K562 treated with DMSO at 1 percent for 4 hours (cell line): ENCODE data around the gene KLHL13. TPM values are rescaled to one million over a fixed set of nuclear protein-coding genes. Genes with fewer than 3 reads are reported as not detected.

Experiments
- total RNA-seq: library from RNA; unstranded; fragments of 300-600 nt; gene quantifications from 2 replicates; pipeline ENCODE4 v1.2.3, GENCODE V29; 2022; ENCODE audit not compliant: insufficient read depth

KLHL13 gene, protein sequence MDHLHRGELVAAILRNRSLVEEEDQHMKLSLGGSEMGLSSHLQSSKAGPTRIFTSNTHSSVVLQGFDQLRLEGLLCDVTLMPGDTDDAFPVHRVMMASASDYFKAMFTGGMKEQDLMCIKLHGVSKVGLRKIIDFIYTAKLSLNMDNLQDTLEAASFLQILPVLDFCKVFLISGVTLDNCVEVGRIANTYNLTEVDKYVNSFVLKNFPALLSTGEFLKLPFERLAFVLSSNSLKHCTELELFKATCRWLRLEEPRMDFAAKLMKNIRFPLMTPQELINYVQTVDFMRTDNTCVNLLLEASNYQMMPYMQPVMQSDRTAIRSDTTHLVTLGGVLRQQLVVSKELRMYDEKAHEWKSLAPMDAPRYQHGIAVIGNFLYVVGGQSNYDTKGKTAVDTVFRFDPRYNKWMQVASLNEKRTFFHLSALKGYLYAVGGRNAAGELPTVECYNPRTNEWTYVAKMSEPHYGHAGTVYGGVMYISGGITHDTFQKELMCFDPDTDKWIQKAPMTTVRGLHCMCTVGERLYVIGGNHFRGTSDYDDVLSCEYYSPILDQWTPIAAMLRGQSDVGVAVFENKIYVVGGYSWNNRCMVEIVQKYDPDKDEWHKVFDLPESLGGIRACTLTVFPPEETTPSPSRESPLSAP
- 2.0 and 10.2 TPM in 2 replicates for total RNA-seq

DNA sequence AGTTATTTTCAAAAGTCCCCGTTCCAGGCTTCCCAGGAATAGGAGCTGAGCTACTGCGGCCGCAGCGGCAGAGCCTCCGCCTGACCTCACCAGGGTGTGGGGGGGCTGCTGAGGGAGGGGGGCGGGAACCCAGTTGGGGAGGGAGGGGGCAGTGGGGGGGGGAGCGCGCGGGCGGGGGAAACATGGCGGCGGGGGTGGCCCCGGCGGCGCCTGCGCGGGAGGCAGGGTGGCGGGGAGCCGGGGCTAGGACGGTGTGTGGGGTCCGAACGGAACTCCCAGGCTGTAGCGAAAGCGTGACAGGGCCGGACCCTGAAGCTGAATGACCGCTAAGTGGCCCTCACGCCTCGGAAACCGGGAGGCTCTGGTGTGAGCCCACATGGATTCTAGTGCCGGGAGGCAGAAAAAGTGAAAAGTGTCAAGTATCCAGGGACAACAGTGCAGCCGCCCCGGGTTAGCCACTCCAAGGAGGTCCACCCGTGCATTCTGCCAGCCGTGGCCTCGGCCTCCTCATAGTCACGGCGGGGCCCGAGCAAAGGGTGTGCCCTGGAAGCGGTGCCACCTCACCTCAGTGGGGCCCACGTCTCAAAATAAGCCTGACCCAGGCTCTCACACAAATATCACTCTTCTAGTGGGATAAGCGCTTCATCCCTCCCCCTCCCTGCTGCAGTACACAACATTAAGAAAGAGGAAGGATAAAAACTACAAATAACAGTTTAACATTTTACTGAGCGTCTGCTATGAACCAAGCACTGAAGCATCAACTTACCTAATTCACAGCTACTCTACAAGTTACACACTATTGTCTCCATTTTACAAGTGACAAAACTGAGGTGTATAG is at the start of gene KLHL13:
Gene KLHL13 (minus strand): TSS at position 98 of the 838 bp plus-strand sequence. CDS start 88,337 bp downstream, outside the sequence.

Other genes starting within 250 kb of the KLHL13 start
- 6.3 and 12.6 TPM in 2 replicates for gene WDR44, start 229.3 kb upstream of the KLHL13 start, total RNA-seq